GM13976 (cell line): ENCODE results near the gene CRYGN.

ENCODE experiments used
- DNase-seq: peaks from one replicate; pipeline ENCODE4 v3.0.0; 2012; ENCODE audit warnings: low spot score
- in situ Hi-C: fragments of 300-500 bp; cut with MboI; formaldehyde crosslinking; loops from one replicate; pipeline ENCODE4 v1.12.0; 2022; ENCODE audit warnings: low sequenced_read_pairs, mixed read lengths, inconsistent platforms; ENCODE audit not compliant: unreplicated experiment
- TF ChIP-seq, protein P1 (sequence below): IDR thresholded peaks from 2 replicates; pipeline ENCODE4 v1.5.1; 2012; ENCODE audit warnings: borderline replicate concordance, mild to moderate bottlenecking; ENCODE audit not compliant: insufficient read depth; ENCODE audit errors: extremely low read depth, missing control alignments, control extremely low read depth

CRYGN gene

DNA sequence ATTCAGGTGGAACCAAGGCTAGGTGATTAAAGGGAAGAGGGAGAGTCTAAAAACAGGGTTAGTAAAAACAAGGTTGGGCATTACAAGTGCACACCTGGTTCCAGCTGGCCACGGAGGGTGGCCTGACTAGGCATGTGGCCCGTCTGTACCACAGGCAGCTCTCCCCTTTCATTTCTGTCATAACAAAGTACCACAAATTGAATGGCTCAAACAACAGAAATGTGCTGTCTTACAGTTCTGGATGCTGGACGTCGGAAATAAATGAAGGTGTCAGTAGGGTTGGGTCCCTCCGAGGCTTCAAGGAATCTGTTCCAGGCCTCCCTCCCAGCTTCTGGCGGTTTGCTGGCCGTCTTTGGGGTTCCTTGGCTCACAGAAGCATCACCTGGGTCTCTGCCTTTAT, 16.7 kb downstream of the CRYGN start:
- TF ChIP-seq, protein P1, sequence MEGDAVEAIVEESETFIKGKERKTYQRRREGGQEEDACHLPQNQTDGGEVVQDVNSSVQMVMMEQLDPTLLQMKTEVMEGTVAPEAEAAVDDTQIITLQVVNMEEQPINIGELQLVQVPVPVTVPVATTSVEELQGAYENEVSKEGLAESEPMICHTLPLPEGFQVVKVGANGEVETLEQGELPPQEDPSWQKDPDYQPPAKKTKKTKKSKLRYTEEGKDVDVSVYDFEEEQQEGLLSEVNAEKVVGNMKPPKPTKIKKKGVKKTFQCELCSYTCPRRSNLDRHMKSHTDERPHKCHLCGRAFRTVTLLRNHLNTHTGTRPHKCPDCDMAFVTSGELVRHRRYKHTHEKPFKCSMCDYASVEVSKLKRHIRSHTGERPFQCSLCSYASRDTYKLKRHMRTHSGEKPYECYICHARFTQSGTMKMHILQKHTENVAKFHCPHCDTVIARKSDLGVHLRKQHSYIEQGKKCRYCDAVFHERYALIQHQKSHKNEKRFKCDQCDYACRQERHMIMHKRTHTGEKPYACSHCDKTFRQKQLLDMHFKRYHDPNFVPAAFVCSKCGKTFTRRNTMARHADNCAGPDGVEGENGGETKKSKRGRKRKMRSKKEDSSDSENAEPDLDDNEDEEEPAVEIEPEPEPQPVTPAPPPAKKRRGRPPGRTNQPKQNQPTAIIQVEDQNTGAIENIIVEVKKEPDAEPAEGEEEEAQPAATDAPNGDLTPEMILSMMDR, result no peak
- in situ Hi-C loops, result no loop called here
- no peak for DNase-seq

DNA sequence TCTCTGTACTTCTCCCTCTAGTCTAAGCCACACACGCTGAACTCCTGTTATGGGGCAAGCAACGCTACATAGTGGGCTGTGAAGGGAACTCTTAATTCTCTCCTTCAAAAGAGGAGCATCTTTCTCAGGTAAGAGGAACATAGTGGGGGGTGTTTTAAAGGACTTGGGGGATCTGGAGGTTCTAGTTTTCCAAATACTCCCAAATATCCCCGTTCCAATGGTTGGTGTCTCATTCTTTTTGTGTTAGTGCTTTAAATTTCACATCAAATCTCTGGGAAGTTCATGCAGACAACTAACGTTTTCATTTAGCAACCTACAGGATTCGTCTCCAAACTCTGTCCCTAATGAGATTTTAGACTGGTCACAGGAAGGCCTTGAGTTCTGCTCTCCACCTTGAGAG, 17.7 kb downstream of the CRYGN start:
- TF ChIP-seq, protein P1, result no peak
- no peak for DNase-seq
- in situ Hi-C loops, result no loop called here

DNA sequence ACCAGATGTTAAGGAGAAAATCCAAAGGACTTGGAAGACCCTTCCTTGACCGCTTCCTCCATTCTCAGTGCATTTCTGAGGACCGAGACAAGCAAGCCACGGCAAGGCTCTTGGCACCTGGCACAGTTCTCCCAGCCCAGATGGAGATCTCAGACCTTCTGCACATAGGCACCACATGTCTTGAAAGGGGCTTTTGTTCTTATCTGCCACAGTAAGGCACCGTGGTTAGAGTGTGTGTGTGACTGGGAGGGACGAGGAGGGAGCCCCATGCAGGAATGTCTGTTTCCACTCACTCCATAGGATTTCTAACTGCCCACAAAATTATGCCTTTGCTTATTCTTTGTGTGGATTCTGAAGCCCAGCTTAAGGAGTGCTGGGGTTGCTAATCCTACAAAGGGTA, 19.8 kb downstream of the CRYGN start:
- DNase-seq, result no peak
- in situ Hi-C loops, result no loop called here
- TF ChIP-seq, protein P1, result no peak

DNA sequence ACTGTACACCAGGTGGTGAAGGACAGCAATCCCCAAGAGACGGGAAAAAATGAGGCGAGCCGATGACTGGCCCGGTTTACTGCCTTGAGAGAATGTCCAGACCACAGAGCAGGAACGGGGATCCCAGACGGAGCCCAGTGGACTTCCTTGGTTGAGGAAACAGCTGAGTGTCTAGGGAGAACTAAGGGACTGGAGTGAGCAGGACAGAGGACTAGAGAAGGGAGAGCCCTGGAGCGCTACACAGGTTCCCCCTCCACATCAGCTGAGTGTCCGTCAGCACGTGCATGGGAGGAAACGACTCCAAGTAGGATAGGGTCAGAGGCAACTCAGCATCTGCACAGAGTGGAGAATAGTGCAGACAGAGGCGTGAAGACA, 23.0 kb downstream of the CRYGN start:
- in situ Hi-C loops, result no loop called here
- TF ChIP-seq, protein P1, result no peak
- DNase-seq, result no peak

DNA sequence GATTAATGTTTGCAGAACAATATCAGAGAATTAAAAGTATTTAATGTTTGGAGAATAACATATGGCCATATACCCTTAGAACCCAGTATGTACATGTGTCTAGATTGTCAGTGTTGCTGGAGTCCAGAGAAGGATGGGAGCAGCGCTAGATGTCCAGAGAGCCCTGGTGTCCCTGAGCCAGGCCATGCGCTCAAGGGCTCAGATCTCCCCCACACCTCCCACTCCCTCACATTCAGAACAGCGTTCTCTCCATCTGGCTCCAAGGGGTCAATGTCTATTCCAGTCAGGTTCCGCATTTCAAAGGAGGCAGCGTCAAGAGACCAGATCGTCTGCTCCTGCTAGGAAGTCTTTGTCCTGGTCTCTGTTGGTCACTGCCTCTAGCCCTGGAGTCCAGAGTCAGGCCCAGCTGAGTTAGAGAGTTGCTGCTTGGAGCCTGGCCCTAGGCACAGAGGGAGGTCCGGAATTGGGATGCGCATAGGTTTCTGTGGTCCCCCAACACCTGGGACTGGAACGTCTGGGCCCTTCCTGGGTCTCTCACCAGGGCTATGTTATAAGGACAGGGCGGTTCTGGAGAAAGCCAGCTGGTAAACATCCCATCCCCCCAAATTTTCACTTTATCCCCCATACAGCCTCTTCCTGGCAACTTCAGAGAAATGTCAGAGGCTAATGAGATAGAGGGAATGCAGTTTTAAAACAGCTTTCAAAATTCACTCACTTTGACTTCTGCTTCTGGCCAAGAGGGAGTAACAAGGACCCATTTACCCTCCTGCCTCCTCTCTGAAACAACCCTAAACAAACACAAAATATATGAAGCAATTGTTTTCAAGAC, 23.6 kb downstream of the CRYGN start:
- in situ Hi-C loops, result no loop called here
- TF ChIP-seq, protein P1, result no peak
- DNase-seq, result no peak

DNA sequence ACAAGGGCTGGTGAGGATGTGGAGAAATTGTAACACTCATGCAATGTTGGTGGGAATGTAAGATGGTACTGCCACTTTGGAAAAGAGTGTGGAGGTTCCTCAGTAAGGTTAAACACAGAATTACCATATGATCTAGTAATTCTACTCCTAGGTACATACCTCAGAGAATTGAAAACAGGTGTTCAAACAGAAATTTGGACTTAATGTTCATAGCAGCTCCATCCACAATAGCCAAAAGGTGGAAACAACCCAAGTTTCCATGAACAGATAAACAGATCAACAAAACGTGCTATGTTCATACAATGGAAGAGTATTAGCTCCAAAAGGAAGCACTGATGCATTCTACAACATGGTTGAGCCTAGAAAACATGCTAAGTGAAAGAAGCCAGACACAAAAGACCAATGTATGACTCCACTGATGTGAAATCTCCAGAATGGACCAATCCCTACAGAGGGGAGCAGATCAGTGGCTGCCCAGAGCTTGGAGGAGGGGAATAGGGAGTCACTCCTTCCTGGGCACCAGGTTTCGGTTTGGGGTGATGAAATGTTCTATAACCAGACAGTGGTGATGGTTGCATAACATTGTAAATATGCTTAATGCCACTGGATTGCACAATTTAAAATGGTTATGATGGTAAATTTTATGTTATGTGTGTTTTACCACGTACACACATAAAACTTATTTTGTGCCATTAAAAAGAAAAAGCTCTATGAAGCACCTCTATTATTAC, 24.4 kb downstream of the CRYGN start:
- TF ChIP-seq, protein P1, result no peak
- in situ Hi-C loops, result no loop called here
- no peak for DNase-seq
